H54 (cell line): ENCODE results near the gene LIMS2.

ENCODE experiments used
- DNase-seq: peaks from one replicate; pipeline ENCODE4 v3.0.0; 2011; ENCODE audit warnings: low spot score, mixed read lengths; ENCODE audit not compliant: insufficient read length
- FAIRE-seq: peaks from 3 replicates; lab custom pipeline; 2011; peaks lifted over from hg19 to GRCh38; lab: Jason Lieb, UNC
- POLR2A ChIP-seq: IDR thresholded peaks from 2 replicates; pipeline ENCODE4 v1.6.1; 2011; ENCODE audit warnings: low read depth, mild to moderate bottlenecking, low read length

Gene LIMS2

GRCh38 chr2:127674241-127675209 lies 805 bp downstream of the LIMS2 start:
- no peak for TF ChIP-seq POLR2A
- no peak for FAIRE-seq
- DNase-seq: no peak

DNA sequence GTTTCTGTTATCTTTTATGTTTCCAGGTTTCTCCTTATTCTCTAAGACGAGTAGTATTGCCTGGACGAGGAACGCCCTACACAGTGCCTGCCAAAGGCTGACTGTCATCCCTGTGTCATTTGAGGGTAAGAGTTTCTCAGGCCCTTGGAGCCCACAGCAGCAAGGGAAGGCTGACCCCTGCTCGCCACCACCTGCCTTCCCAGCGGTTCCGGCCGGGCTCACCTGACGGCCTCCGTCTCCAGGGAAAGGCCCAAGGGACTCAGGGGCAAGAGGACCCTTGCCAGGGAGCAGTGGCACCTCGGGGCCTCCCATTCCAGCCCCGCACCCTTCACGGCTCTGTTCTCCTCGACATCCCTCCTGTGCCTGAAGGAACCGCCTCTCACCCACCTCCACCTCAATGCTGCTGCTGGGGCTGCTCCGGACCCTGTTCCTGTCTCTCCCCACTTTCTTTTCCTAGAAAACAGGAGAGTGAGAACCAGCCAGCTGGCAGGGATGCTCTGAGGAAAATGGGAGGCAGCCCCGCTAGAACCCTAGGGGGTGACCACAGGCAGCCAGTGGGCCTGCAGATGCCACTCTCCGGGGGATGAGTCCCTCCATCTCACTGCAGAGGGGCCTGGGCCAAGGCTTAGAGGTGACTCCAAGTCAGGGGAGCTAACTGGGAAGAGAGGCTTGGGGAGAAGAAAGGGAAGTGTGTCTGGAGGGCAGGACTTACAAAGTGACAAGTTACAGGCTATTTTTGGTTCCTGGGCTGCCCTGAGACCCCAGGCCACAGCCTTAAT lies 1.9 kb downstream of the LIMS2 start:
- no peak for DNase-seq
- TF ChIP-seq POLR2A: no peak
- FAIRE-seq: no peak

DNA sequence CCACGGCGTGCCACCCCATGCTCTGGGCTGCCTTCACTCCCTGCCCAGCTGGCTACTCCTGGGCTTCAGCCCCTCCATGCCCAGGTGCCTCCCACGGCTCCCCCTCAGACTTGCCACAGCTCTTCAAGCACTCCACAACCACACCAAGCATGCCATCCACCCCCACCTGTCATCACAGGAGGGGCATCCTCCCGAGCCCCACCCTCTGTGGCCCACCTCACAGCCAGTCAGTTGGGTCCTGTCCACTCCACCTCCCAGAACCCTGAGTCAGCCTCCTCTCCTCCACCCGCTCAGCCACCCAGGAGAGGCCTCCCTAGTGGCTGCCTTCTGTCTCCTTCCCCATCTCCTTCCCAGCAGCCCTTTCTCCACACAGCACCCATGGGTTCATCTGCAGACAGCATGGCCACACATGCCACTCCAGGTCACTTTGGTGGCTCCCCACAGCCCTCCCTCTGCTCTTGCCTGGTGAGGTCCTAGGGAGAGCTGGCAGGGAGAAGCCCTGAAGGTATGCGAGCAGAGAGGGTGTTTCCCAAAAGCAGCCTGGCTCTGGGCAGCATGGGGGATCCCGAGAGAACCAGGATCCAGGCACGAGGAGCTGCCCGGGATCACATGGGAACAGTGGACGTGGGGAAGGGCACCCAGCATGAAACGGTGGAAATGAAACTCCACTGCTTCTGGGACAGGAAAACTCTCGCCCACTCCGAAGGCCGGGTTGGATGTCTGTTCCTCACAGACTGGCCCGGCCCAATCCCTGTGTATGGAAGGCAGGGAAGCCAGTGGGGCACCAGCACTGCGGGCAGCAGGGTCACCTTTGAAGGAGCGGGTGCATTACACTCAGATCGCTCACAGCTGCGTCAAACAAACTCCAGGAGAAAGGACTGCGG lies 2.7 kb downstream of the LIMS2 start:
- FAIRE-seq (no peak), DNase-seq (no peak)
- no peak for TF ChIP-seq POLR2A

DNA sequence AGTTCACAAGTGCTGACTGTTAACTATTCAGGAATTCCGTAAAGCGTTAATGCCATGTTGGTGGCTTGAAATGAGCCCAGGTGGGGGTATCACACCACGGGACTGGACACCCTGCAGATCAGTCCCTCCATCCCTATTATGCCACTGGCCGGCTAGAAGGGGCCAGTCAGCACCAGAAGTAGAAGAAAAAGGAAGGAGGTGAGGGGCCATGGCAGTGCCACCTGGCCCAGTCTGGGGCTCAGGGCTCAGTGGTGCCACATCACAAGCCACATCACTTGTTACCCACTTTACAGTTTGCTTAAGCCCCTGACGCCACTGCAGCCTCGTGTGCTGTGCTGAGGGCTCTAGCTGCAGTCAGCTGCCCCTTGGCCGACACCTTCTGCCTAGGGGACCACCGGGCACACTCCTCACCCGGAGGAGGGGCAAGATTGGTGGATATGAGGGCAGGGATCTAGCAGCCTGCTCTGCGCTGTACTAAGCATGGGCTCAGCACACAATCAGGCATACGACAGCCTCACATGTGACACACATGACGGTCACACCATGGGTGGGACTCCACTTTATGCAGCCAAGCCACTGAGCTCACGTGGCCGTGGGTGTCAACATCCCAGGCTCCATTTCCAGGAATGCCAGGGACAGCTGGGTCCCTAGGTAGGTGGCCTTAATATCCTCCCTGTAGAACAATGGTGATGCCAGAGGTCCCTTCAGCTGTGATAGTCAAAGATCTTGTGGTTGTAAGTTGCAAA lies 3.6 kb downstream of the LIMS2 start:
- no peak for TF ChIP-seq POLR2A
- FAIRE-seq (no peak), DNase-seq (no peak)

DNA sequence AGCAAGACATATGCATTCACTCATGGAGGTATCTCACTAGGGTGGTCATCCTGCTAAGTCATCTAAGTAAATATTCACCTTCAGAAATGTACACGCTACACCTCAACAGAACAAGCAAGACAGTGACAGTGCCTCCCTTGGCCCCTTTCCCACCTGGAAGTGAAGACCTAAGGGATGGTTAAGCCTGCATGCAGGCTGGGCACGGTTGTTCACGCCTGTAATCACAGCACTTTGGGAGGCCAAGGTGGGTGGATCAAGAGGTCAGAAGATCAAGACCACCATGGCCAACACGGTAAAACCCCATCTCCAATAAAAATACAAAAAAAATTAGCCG lies 4.4 kb downstream of the LIMS2 start:
- no peak for DNase-seq
- TF ChIP-seq POLR2A: no peak
- no peak for FAIRE-seq

DNA sequence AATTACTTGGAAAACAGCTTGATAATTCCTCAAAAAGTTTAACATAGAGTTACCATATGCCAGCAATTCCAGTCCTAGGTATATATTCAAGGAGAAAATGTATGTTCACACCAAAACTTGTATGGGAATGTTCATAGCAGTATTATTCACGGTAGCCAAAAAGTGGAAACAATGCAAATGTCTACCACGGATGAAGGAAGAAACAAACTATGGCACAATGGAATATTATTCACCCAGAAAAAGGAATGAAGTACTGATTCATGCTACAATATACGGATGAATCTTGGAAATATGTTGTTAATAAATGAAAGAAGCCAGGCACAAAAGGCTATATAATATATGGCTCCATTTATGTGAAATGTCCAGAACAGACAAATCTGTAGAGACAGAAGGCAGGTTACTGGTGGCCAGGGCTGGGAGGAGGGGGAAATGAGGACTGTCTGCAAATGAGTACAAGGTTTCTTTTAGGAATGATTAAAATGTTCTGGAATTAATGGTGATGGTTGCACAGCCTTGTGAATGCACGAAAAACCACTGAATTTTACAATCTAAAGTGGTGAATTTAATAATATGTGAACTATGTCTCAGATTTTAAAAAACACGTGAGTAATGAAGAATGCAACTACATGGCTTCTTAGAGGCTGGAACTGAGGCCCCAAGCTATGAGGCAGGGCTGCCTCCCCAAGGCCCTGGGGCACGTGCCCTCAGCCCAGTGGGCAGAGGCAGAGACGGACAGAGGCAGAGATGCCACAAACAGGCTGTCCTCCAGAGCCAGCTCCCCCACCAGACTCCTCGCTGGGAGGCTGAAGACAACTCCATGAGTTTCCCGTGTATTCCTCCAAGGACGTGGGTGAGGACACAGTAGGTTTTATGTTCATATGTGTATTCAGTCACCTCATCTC lies 5.0 kb downstream of the LIMS2 start:
- DNase-seq: no peak
- no peak for FAIRE-seq

GRCh38 chr2:127669056-127669455 lies 6.3 kb downstream of the LIMS2 start:
- FAIRE-seq (no peak), DNase-seq (no peak)
- TF ChIP-seq POLR2A: no peak

More for the DNA sequence above, 5.0 kb downstream of the LIMS2 start:
- no peak for TF ChIP-seq POLR2A

DNA sequence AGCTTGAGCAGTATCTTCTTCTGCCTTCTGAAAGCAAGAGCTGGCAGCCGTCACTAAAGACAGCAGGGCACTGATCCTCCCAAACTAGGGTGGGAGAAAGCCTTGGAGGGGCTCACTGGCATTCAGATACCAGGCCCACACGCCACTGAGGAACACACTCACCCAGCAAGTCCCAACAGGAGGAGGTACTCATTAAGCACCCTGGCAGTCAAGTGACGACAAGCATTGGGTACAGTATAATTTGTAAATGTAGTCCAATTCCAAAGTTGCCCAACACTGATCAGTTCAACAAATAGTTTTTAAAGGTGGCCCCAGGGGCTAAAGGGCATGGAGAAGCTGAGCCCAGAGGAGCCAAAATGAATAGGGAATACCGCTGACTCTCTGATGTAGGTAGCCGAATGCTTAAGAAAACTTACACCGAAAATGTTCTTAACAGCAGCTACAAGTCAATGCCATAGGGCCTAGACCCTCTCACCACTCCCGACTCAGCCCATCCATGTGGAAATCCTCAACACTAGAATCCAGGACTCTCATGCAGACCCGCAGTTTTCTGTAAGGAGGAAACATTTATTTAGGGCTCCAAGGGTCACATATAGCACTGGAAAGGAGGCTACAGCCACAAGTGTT lies 9.9 kb downstream of the LIMS2 start:
- DNase-seq (no peak), FAIRE-seq (no peak)
- TF ChIP-seq POLR2A: no peak

DNA sequence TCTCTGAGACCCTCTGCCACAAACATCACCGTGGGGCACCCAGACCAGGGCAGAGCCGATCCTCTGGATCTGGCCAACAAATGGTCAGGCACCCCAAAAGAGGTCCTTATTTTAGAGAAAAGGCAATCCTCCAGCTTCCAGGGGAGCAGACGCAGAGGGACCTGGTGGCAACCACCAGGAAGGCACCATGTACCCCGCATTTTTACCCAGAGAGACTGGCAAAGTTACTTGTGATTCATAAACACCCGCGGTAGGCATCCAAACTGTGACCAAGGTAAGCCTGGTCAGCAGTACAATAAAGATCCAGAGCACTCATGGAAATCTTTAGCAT lies 10.5 kb downstream of the LIMS2 start:
- DNase-seq (no peak), FAIRE-seq (no peak)
- no peak for TF ChIP-seq POLR2A

DNA sequence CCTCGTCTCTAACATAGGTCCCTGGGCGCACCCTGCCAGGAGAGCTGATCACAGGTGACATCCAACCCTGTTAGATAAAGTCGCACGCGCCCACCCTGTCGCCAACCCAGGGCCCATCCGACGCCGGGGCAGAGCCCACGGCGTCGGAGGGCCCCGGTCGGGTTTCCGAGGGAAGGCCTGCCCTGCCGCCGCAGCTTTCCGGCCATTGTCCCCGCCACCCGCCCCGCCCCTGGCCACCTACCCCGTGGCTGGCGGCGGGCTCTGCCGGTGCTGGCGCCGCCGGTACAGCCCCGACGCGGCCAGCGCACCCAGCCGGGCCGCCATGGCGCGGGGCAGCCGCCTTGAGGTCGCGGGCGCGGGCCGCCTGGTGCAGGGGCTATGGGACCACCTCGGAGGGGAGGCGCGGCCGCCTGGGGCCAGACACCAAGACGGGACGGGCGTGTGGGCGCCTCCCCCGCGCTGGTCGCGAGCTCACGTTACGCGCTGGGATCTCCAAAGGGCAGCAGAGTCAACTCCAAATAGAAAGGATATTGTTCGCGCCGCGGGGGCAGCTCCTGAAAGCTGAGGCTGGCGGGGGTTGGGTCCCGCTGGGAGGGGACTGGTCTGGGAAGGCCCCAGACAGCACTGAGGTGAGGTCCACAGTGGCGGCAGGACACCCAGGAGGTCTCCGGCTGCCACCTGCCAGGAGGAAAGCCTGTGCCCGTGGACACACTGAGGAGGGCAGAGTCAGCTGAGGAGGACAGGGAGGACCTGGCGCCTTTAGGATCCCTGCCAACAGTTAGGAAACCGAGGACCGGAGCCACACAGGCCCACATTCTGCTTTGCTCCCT lies 11.1 kb downstream of the LIMS2 start:
- DNase-seq: no peak
- no peak for TF ChIP-seq POLR2A
- FAIRE-seq: no peak

DNA sequence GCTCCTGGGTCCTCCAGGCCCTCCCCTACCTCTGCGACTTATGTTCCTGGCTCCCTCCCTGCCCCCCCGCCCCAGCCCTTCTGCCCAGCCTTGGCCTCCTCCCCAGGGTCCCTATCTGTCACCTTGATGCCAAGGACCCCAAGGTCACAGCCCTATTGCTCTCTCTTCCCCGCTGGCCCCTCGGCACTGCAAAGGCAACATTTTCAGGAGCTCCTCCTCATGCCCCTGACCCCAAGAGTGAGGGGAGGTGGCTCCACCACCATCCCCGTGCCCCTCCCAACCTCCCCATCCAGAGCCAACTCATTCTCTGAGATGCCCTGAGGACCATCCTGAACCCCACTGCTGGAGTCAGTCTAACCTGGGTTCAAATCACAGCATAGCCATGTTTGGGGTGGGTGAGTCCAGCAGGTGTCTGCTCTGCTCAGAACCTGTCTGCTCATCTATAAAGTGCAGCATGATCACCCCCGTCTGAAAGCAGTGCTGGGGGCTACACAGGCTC lies 11.7 kb downstream of the LIMS2 start:
- TF ChIP-seq POLR2A: no peak
- DNase-seq (no peak), FAIRE-seq (no peak)
